Caki2 (cell line): ENCODE measurements around the gene TGM1. TPM values are rescaled to one million over a fixed set of nuclear protein-coding genes. Genes with fewer than 3 reads are reported as not detected.
"Not testable (repeated sequence)": the region's sequence is repeated elsewhere in the genome, so short reads cannot be mapped to it uniquely, and the experiment has no call there.

Experiments used
- DNase-seq: peaks from one replicate; pipeline ENCODE4 v3.0.0-alpha.2; 2015; ENCODE audit warnings: low read depth
- in situ Hi-C: cut with HindIII; loops from 2 replicates; pipeline ENCODE4 v1.10.0; 2016; ENCODE audit warnings: low sequenced_read_pairs, low pct_unique_long_range_greater_than_20kb, mixed read lengths
- total RNA-seq: library from RNA; depleted of rRNA; stranded (reverse); fragments of >200 nt; shearing (Covaris generic); gene quantifications from 2 replicates; pipeline ENCODE4 v1.2.3, GENCODE V29; 2014; ENCODE audit warnings: low replicate concordance

Gene TGM1
- total RNA-seq, 1 experiment from 2014 or later, result 0.44 TPM

- in situ Hi-C loops, result no loop called here
- DNase-seq, result no peak
These were observed 36.5 kb downstream of the TGM1 start for GRCh38 chr14:24226473-24226872.

GRCh38 chr14:24224618-24225071 is 38.3 kb downstream of the TGM1 start:
- in situ Hi-C loops, result no loop called here
- no peak for DNase-seq

GRCh38 chr14:24222987-24223386 is 40.0 kb downstream of the TGM1 start:
- DNase-seq, in situ Hi-C loops: not testable (repeated sequence)

- DNase-seq, result no peak
- in situ Hi-C loops, result no loop called here
These were observed 43.5 kb downstream of the TGM1 start for GRCh38 chr14:24219521-24219920.

- in situ Hi-C loops, result no loop called here
These were observed 43.9 kb downstream of the TGM1 start for GRCh38 chr14:24219080-24219479.

GRCh38 chr14:24216876-24217275 is 46.1 kb downstream of the TGM1 start:
- in situ Hi-C loops, DNase-seq: not testable (repeated sequence)

More at GRCh38 chr14:24219080-24219479, 43.9 kb downstream of the TGM1 start:
- no peak for DNase-seq

GRCh38 chr14:24216345-24216699 is 46.7 kb downstream of the TGM1 start:
- no peak for DNase-seq
- in situ Hi-C loops, result no loop called here

GRCh38 chr14:24215495-24216344 is 47.3 kb downstream of the TGM1 start, which contains the start of gene MDP1:
TSS of gene MDP1 (minus strand) at chr14:24216066. CDS start at chr14:24215955, 111 bp downstream.
- peak; percentile 84 for DNase-seq
- in situ Hi-C loops, result no loop called here

- in situ Hi-C loops, result no loop called here
- no peak for DNase-seq
These were observed 48.9 kb downstream of the TGM1 start for GRCh38 chr14:24213866-24214662.

- peak; percentile 97 for DNase-seq
- in situ Hi-C loops, result no loop called here
These were observed 49.8 kb downstream of the TGM1 start, which contains the start of gene CHMP4A for GRCh38 chr14:24212924-24213865. TSS of gene CHMP4A (minus strand) at chr14:24213488. CDS start at chr14:24213439, 49 bp downstream.

- DNase-seq, result no peak
- in situ Hi-C loops, result no loop called here
These were observed 51.7 kb downstream of the TGM1 start for GRCh38 chr14:24211311-24211710.

- in situ Hi-C loops, result no loop called here
These were observed 55.4 kb downstream of the TGM1 start for GRCh38 chr14:24207625-24208024.

GRCh38 chr14:24207104-24207551 is 55.8 kb downstream of the TGM1 start:
- no peak for DNase-seq
- in situ Hi-C loops, result no loop called here

More at GRCh38 chr14:24207625-24208024, 55.4 kb downstream of the TGM1 start:
- DNase-seq, result no peak

GRCh38 chr14:24206260-24207103 is 56.5 kb downstream of the TGM1 start:
- in situ Hi-C loops, result no loop called here
- DNase-seq, result no peak

- in situ Hi-C loops, result no loop called here
- no peak for DNase-seq
These were observed 58.5 kb downstream of the TGM1 start for GRCh38 chr14:24204163-24205146.
